GM23338 (cell line): ENCODE data around the gene PHF21A. TPM values are rescaled to one million over a fixed set of nuclear protein-coding genes. Genes with fewer than 3 reads are reported as not detected.

Experiments
- ATAC-seq: fragments of 200-7000 bp; cut with Tn5 transposase; 3 replicates; pipeline ENCODE4 v1.9.1; 2020
- DNase-seq: peaks from one replicate; pipeline ENCODE4 v3.0.0-alpha.2; 2015; ENCODE audit warnings: low spot score
- H2AFZ ChIP-seq: fragments of 200-600 bp; sonication (generic); 2 replicates; pipeline ENCODE4 v1.8.0; 2016; ENCODE audit warnings: antibody characterized with exemption, mild to moderate bottlenecking, moderate library complexity
- H3F3A ChIP-seq: fragments of 200-600 bp; sonication (generic); replicated peaks from 2 replicates; pipeline ENCODE4 v1.8.0; 2017; ENCODE audit warnings: antibody characterized with exemption, mixed run types, low read depth
- H3K27ac ChIP-seq: fragments of 200-600 bp; sonication (generic); 2 replicates; pipeline ENCODE4 v1.6.1; 2016; ENCODE audit warnings: low read depth
- H3K27me3 ChIP-seq: fragments of 200-600 bp; sonication (generic); 2 replicates; pipeline ENCODE4 v1.8.0; 2016; ENCODE audit warnings: mild to moderate bottlenecking, mixed run types, moderate library complexity; ENCODE audit not compliant: insufficient read depth
- H3K36me3 ChIP-seq: fragments of 200-600 bp; sonication (generic); 2 replicates; pipeline ENCODE4 v1.8.0; 2016; ENCODE audit warnings: mild to moderate bottlenecking; ENCODE audit not compliant: insufficient read depth
- H3K4me1 ChIP-seq: fragments of 200-600 bp; sonication (generic); 2 replicates; pipeline ENCODE4 v1.8.0; 2016; ENCODE audit warnings: mild to moderate bottlenecking, moderate library complexity; ENCODE audit not compliant: insufficient read depth
- H3K4me2 ChIP-seq: fragments of 200-600 bp; sonication (generic); 2 replicates; pipeline ENCODE4 v1.7.1; 2017; ENCODE audit warnings: mixed run types
- H3K4me3 ChIP-seq: fragments of 200-600 bp; sonication (generic); 2 replicates; pipeline ENCODE4 v1.6.1; 2016; ENCODE audit warnings: mixed run types
- H3K79me2 ChIP-seq: fragments of 200-600 bp; sonication (generic); replicated peaks from 2 replicates; pipeline ENCODE4 v1.8.0; 2017; ENCODE audit warnings: mild to moderate bottlenecking; ENCODE audit not compliant: insufficient read depth
- H3K9me2 ChIP-seq: fragments of 200-600 bp; sonication (generic); 2 replicates; pipeline ENCODE4 v1.8.0; 2017; ENCODE audit not compliant: insufficient read depth
- H4K20me1 ChIP-seq: fragments of 200-600 bp; sonication (generic); replicated peaks from 2 replicates; pipeline ENCODE4 v1.8.0; 2017; ENCODE audit warnings: mild to moderate bottlenecking; ENCODE audit not compliant: insufficient read depth
- H3K27ac Mint-ChIP-seq: 2 replicates; pipeline ENCODE4 v1.8.0; 2020; ENCODE audit warnings: inconsistent platforms, mild to moderate bottlenecking, moderate library complexity, mixed read lengths
- H3K27me3 Mint-ChIP-seq: 3 replicates; pipeline ENCODE4 v1.8.0; 2022; ENCODE audit warnings: low read depth, mild to moderate bottlenecking, moderate library complexity, mixed read lengths, inconsistent platforms; ENCODE audit not compliant: insufficient read depth, poor library complexity
- H3K36me3 Mint-ChIP-seq: 3 replicates; pipeline ENCODE4 v1.8.0; 2021; ENCODE audit warnings: low read depth, mild to moderate bottlenecking, inconsistent platforms, moderate library complexity, mixed read lengths
- H3K4me1 Mint-ChIP-seq: 3 replicates; pipeline ENCODE4 v1.8.0; 2020; ENCODE audit warnings: mild to moderate bottlenecking, inconsistent platforms, mixed read lengths
- H3K4me3 Mint-ChIP-seq: 3 replicates; pipeline ENCODE4 v1.8.0; 2021; ENCODE audit warnings: moderate library complexity, mild to moderate bottlenecking, inconsistent platforms, mixed read lengths
- H3K9me3 Mint-ChIP-seq: 3 replicates; pipeline ENCODE4 v1.8.0; 2020; ENCODE audit warnings: moderate library complexity, mild to moderate bottlenecking, inconsistent platforms, mixed read lengths
- CREB1 ChIP-seq: fragments of 250-450 bp; sonication (Bioruptor Pico); IDR thresholded peaks from 2 replicates; pipeline ENCODE4 v1.5.0; 2020; ENCODE audit warnings: low read depth, mild to moderate bottlenecking, moderate library complexity
- EZH2 ChIP-seq: fragments of 200-600 bp; sonication (generic); IDR thresholded peaks from one replicate; pipeline ENCODE4 v1.8.0; 2017; ENCODE audit warnings: antibody characterized with exemption, mild to moderate bottlenecking, low read depth; ENCODE audit not compliant: unreplicated experiment
- EZH2phosphoT487 ChIP-seq: fragments of 200-600 bp; sonication (generic); IDR thresholded peaks from one replicate; pipeline ENCODE4 v1.8.1; 2018; ENCODE audit warnings: antibody characterized with exemption; ENCODE audit not compliant: unreplicated experiment
- JUNB ChIP-seq: IDR thresholded peaks from one replicate; pipeline ENCODE4 v1.6.1; 2016; ENCODE audit warnings: antibody characterized with exemption; ENCODE audit not compliant: unreplicated experiment
- NANOG ChIP-seq: IDR thresholded peaks from 2 replicates; pipeline ENCODE4 v1.6.1; 2016; ENCODE audit warnings: antibody characterized with exemption, borderline replicate concordance
- POLR2AphosphoS5 ChIP-seq: IDR thresholded peaks from 2 replicates; pipeline ENCODE4 v1.6.1; 2016; ENCODE audit warnings: antibody characterized with exemption, low read depth
- STAT1 ChIP-seq: IDR thresholded peaks from one replicate; pipeline ENCODE4 v1.6.1; 2016; ENCODE audit warnings: antibody characterized with exemption; ENCODE audit not compliant: unreplicated experiment
- ZNF114 ChIP-seq: fragments of 250-450 bp; sonication (Bioruptor Pico); IDR thresholded peaks from 2 replicates; pipeline ENCODE4 v1.5.0; 2020; ENCODE audit warnings: mild to moderate bottlenecking, moderate library complexity
- ZNF331 ChIP-seq: fragments of 250-450 bp; sonication (Bioruptor Pico); IDR thresholded peaks from 2 replicates; pipeline ENCODE4 v1.5.0; 2020; ENCODE audit warnings: low read depth, mild to moderate bottlenecking, moderate library complexity
- polyA plus RNA-seq: library from polyadenylated mRNA; unstranded; fragments of >200 nt; fragmentation: Nextera tagmentation; extraction: Ambion mirVana; gene quantifications from 2 replicates; pipeline ENCODE4 v1.2.1, GENCODE V29; 2016
- total RNA-seq: library from RNA; depleted of rRNA; stranded (reverse); fragments of >200 nt; shearing (Covaris generic); gene quantifications from 2 replicates; pipeline ENCODE4 v1.2.3, GENCODE V29; 2014
- TF ChIP-seq, protein P1 (sequence below), 2 experiments: fragments of 200-600 bp in 1 of 2; sonication (generic) in 1 of 2; conservative IDR thresholded peaks; 2 replicates each; pipeline versions ENCODE4 v1.5.1 to v1.6.1; 2016 to 2017; ENCODE audit warnings: antibody characterized with exemption in 2 of 2, low read depth in 2 of 2, mild to moderate bottlenecking in 2 of 2, moderate library complexity in 1 of 2
- TF ChIP-seq, protein P2 (sequence below): fragments of 250-450 bp; sonication (Bioruptor Pico); IDR thresholded peaks from 2 replicates; pipeline ENCODE4 v1.5.0; 2020; ENCODE audit warnings: mild to moderate bottlenecking, moderate library complexity

The PHF21A gene
- total and polyA plus RNA-seq, 2 experiments from 2014 or later, result 21.7 to 23.6 TPM

DNA sequence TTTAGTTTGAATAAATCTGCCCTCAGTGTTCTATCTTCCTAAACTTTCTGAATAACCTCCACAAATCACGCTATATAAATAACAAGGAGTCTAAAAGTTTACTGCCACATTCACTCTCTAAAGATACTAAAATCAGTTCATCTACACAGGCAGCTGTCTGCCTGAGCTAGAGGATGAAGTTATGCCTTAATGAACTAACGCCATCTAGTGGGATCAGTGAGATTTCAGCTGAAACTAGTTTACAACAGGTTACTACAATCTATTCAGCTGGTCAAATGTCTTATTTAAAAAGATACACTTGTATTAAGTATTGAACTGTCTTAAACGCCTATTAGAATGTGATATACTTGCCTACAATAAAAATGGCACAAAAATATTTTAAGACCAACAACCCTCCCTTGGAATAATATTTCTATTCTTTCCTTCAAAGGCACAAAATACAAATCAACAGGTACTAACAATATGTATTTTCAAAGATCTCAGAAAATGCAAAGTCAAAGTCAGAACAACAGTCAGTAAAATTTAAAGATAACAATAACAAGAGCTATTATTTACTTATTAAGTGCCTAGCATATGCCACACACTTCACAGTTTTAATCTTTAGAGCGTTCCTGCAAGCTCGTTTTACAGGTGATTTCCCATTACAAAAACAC, 114.7 kb downstream of the PHF21A start:
- H4K20me1 ChIP-seq, result no peaks in the 10 kb centered on the region
- peak overlapping the region; percentile 29; the same call in 1 of the 2 replicates for H3K27ac ChIP-seq
- no peaks in the 10 kb centered on the region for H3K36me3 Mint-ChIP-seq
- peak; percentile 93 for DNase-seq
- H3K4me2 ChIP-seq, result no peak overlapping the region
- H3K4me3 ChIP-seq, result no peak overlapping the region
- H3K36me3 ChIP-seq, result no peaks in the 10 kb centered on the region
- H3K4me3 Mint-ChIP-seq, result no peak overlapping the region
- no peaks in the 10 kb centered on the region for H3K9me2 ChIP-seq
- no peaks in the 10 kb centered on the region for H3K79me2 ChIP-seq
- no peak overlapping the region for H2AFZ ChIP-seq
- TF ChIP-seq, protein P1, sequence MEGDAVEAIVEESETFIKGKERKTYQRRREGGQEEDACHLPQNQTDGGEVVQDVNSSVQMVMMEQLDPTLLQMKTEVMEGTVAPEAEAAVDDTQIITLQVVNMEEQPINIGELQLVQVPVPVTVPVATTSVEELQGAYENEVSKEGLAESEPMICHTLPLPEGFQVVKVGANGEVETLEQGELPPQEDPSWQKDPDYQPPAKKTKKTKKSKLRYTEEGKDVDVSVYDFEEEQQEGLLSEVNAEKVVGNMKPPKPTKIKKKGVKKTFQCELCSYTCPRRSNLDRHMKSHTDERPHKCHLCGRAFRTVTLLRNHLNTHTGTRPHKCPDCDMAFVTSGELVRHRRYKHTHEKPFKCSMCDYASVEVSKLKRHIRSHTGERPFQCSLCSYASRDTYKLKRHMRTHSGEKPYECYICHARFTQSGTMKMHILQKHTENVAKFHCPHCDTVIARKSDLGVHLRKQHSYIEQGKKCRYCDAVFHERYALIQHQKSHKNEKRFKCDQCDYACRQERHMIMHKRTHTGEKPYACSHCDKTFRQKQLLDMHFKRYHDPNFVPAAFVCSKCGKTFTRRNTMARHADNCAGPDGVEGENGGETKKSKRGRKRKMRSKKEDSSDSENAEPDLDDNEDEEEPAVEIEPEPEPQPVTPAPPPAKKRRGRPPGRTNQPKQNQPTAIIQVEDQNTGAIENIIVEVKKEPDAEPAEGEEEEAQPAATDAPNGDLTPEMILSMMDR (conservative IDR thresholded peaks at IDR 0.05; ENCODE audit: low read depth in 2 of 2), result peak; percentile 88 to 91
- TF ChIP-seq EZH2, result no peak
- H3K4me1 Mint-ChIP-seq, result peaks cover 44% of the 10 kb centered on the region
- H3F3A ChIP-seq, result no peaks in the 10 kb centered on the region
- no peaks in the 10 kb centered on the region for H3K27me3 ChIP-seq
- H3K27ac Mint-ChIP-seq, result peak overlapping the region; percentile 50
- no peaks in the 10 kb centered on the region for H3K27me3 Mint-ChIP-seq
- ATAC-seq, result peak; percentile 83
- peaks cover 35% of the 10 kb centered on the region for H3K4me1 ChIP-seq
- no peaks in the 10 kb centered on the region for H3K9me3 Mint-ChIP-seq

DNA sequence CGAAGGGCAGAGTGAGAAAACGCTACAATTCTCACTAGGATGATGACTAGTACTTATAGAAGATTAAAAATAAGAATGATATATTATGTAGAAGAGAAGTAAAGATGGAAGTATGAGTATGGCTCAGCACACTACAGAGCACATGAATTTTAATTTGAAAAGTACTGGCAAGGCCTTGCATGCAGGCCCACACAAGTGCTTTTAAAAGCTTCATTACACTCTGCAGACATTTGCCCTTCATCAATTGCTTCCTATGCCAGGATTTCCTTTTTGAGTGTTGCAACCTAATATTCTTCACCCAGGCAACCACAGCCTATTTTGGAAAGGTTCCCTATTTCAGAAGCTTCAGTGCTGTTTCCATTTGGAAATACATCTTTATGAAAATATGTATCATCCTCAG, 117.7 kb downstream of the PHF21A start:
- Histone ChIP-seq H3K4me1 (peaks cover 46% of the 10 kb centered on the region), H4K20me1 (no peaks in the 10 kb centered on the region), H3K36me3 (no peaks in the 10 kb centered on the region), H2AFZ (no peak overlapping the region), H3K27ac (peak overlapping the region; percentile 71), H3K79me2 (no peaks in the 10 kb centered on the region; the same call in 1 of the 2 replicates), H3F3A (no peaks in the 10 kb centered on the region), H3K27me3 (no peaks in the 10 kb centered on the region), H3K9me2 (no peaks in the 10 kb centered on the region), H3K4me2 (peak overlapping the region; percentile 13; the same call in 1 of the 2 replicates), H3K4me3 (no peak overlapping the region)
- Mint-ChIP-seq H3K27me3 (no peaks in the 10 kb centered on the region), H3K4me3 (no peak overlapping the region), H3K9me3 (no peaks in the 10 kb centered on the region), H3K4me1 (peaks cover 60% of the 10 kb centered on the region), H3K27ac (no peak overlapping the region), H3K36me3 (no peaks in the 10 kb centered on the region)
- TF ChIP-seq, protein P1 (conservative IDR thresholded peaks at IDR 0.05; ENCODE audit: low read depth in 2 of 2), result no peak
- TF ChIP-seq JUNB (no peak), STAT1 (no peak), POLR2AphosphoS5 (no peak), CREB1 (no peak), EZH2phosphoT487 (no peak), NANOG (no peak), ZNF114 (CRISPR knock-in tag) (no peak), ZNF331 (no peak)
- TF ChIP-seq, protein P2, sequence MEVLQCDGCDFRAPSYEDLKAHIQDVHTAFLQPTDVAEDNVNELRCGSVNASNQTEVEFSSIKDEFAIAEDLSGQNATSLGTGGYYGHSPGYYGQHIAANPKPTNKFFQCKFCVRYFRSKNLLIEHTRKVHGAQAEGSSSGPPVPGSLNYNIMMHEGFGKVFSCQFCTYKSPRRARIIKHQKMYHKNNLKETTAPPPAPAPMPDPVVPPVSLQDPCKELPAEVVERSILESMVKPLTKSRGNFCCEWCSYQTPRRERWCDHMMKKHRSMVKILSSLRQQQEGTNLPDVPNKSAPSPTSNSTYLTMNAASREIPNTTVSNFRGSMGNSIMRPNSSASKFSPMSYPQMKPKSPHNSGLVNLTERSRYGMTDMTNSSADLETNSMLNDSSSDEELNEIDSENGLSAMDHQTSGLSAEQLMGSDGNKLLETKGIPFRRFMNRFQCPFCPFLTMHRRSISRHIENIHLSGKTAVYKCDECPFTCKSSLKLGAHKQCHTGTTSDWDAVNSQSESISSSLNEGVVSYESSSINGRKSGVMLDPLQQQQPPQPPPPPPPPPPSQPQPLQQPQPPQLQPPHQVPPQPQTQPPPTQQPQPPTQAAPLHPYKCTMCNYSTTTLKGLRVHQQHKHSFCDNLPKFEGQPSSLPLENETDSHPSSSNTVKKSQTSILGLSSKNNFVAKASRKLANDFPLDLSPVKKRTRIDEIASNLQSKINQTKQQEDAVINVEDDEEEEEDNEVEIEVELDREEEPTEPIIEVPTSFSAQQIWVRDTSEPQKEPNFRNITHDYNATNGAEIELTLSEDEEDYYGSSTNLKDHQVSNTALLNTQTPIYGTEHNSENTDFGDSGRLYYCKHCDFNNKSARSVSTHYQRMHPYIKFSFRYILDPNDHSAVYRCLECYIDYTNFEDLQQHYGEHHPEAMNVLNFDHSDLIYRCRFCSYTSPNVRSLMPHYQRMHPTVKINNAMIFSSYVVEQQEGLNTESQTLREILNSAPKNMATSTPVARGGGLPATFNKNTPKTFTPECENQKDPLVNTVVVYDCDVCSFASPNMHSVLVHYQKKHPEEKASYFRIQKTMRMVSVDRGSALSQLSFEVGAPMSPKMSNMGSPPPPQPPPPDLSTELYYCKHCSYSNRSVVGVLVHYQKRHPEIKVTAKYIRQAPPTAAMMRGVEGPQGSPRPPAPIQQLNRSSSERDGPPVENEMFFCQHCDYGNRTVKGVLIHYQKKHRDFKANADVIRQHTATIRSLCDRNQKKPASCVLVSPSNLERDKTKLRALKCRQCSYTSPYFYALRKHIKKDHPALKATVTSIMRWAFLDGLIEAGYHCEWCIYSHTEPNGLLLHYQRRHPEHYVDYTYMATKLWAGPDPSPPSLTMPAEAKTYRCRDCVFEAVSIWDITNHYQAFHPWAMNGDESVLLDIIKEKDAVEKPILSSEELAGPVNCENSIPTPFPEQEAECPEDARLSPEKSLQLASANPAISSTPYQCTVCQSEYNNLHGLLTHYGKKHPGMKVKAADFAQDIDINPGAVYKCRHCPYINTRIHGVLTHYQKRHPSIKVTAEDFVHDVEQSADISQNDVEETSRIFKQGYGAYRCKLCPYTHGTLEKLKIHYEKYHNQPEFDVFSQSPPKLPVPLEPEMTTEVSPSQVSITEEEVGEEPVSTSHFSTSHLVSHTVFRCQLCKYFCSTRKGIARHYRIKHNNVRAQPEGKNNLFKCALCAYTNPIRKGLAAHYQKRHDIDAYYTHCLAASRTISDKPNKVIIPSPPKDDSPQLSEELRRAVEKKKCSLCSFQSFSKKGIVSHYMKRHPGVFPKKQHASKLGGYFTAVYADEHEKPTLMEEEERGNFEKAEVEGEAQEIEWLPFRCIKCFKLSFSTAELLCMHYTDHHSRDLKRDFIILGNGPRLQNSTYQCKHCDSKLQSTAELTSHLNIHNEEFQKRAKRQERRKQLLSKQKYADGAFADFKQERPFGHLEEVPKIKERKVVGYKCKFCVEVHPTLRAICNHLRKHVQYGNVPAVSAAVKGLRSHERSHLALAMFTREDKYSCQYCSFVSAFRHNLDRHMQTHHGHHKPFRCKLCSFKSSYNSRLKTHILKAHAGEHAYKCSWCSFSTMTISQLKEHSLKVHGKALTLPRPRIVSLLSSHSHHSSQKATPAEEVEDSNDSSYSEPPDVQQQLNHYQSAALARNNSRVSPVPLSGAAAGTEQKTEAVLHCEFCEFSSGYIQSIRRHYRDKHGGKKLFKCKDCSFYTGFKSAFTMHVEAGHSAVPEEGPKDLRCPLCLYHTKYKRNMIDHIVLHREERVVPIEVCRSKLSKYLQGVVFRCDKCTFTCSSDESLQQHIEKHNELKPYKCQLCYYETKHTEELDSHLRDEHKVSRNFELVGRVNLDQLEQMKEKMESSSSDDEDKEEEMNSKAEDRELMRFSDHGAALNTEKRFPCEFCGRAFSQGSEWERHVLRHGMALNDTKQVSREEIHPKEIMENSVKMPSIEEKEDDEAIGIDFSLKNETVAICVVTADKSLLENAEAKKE, result no peak
- ATAC-seq (no peak), DNase-seq (peak; percentile 38)
